GM12878 (cell line): ENCODE data around the gene MYO1D. TPM values are rescaled to one million over a fixed set of nuclear protein-coding genes. Genes with fewer than 3 reads are reported as not detected.

Experiments
- ATAC-seq: fragments of 200-7000 bp; cut with Tn5 transposase; 3 replicates; pipeline ENCODE4 v1.9.1; 2020; ENCODE audit warnings: mild to moderate bottlenecking, moderate library complexity
- BruUV-seq: library from RNA; stranded (reverse); fragments of 400-500 nt; replicated peaks from 2 replicates; lab custom pipeline; 2021; lab: Mats Ljungman, UMichigan
- CTCF ChIA-PET: fragments of 300-600 bp; sonication (Branson Sonifier 250); formaldehyde crosslinking; extraction: SDS; loops from one replicate; lab custom pipeline; 2021; ENCODE audit warnings: inconsistent platforms; lab: Yijun Ruan, JAX
- POLR2A ChIA-PET: fragments of 350-600 bp; formaldehyde crosslinking; extraction: SDS; loops from one replicate; lab custom pipeline; 2021; ENCODE audit warnings: inconsistent platforms; lab: Charles Lee
- RAD21 ChIA-PET: fragments of 300-600 bp; sonication (Branson Sonifier 250); formaldehyde crosslinking; loops from one replicate; lab custom pipeline; 2023; ENCODE audit warnings: antibody characterized with exemption; ENCODE audit not compliant: unreplicated experiment; lab: Charles Lee
- SMC1A ChIA-PET: fragments of 300-600 bp; sonication (Branson Sonifier 250); formaldehyde crosslinking; loops from one replicate; lab custom pipeline; 2023; ENCODE audit not compliant: unreplicated experiment, uncharacterized antibody; lab: Charles Lee
- DNase-seq: peaks from one replicate; pipeline ENCODE4 v3.0.0-alpha.2; 2011; ENCODE audit warnings: low read depth, low spot score
- FAIRE-seq: peaks from 3 replicates; lab custom pipeline; 2011; peaks lifted over from hg19 to GRCh38; lab: Jason Lieb, UNC
- H2AFZ ChIP-seq: 2 replicates; pipeline ENCODE4 v1.6.0; 2011; ENCODE audit warnings: low read depth, low read length, control low read depth; ENCODE audit not compliant: control insufficient read depth
- H3K27ac ChIP-seq: 2 replicates; pipeline ENCODE4 v1.5.1; 2011; ENCODE audit warnings: control low read depth; ENCODE audit not compliant: control insufficient read depth, insufficient read depth
- H3K27me3 ChIP-seq, 2 experiments: replicated peaks in 1 of 2; 2 replicates each; pipeline versions ENCODE4 v1.6.0 to v1.6.1; 2011; ENCODE audit warnings: low read length in 1 of 2; ENCODE audit not compliant: control insufficient read depth in 2 of 2, insufficient read depth in 2 of 2
- H3K36me3 ChIP-seq, 2 experiments: 2 replicates each; pipeline ENCODE4 v1.5.1; 2011; ENCODE audit warnings: low read length in 1 of 2; ENCODE audit not compliant: control insufficient read depth in 2 of 2, insufficient read depth in 2 of 2
- H3K4me1 ChIP-seq: 2 replicates; pipeline ENCODE4 v1.6.1; 2011; ENCODE audit warnings: mild to moderate bottlenecking, low read length, moderate library complexity, mixed read lengths; ENCODE audit not compliant: control insufficient read depth, insufficient read depth
- H3K4me2 ChIP-seq: 2 replicates; pipeline ENCODE4 v1.6.0; 2011; ENCODE audit warnings: control low read depth; ENCODE audit not compliant: control insufficient read depth, insufficient read depth
- H3K4me3 ChIP-seq: fragments of 200-600 bp; sonication (generic); 2 replicates; pipeline ENCODE4 v1.5.1; 2016
- H3K79me2 ChIP-seq: 2 replicates; pipeline ENCODE4 v1.6.0; 2011; ENCODE audit warnings: low read length; ENCODE audit not compliant: control insufficient read depth, insufficient read depth
- H3K9ac ChIP-seq: 2 replicates; pipeline ENCODE4 v1.8.0; 2011; ENCODE audit warnings: low read length, control low read depth, mixed read lengths; ENCODE audit not compliant: control insufficient read depth, insufficient read depth
- H3K9me3 ChIP-seq: replicated peaks from 3 replicates; pipeline ENCODE4 v1.5.1; 2011; ENCODE audit warnings: mild to moderate bottlenecking, low read length; ENCODE audit not compliant: control insufficient read depth, insufficient read depth
- H4K20me1 ChIP-seq: 2 replicates; pipeline ENCODE4 v1.6.0; 2011; ENCODE audit not compliant: control insufficient read depth, insufficient read depth
- CBX5 ChIP-seq: sonication (generic); IDR thresholded peaks from 2 replicates; pipeline ENCODE4 v1.6.1; 2016; ENCODE audit warnings: low read depth, moderate library complexity, mild to moderate bottlenecking, inconsistent platforms
- CEBPB ChIP-seq, 2 experiments: fragments of 150-350 bp in 1 of 2; IDR thresholded peaks; 2 replicates each; pipeline ENCODE4 v1.6.1; 2012 to 2014; ENCODE audit warnings: low read depth in 2 of 2, low read length in 2 of 2, borderline replicate concordance in 1 of 2, inconsistent platforms in 1 of 2
- KDM1A ChIP-seq: fragments of 200-600 bp; sonication (generic); IDR thresholded peaks from 2 replicates; pipeline ENCODE4 v1.6.1; 2016; ENCODE audit warnings: borderline replicate concordance
- MTA3 ChIP-seq: IDR thresholded peaks from 2 replicates; pipeline ENCODE4 v1.6.1; 2012; ENCODE audit warnings: low read length, inconsistent platforms, borderline replicate concordance
- WGBS: methylation state at CpG from one replicate; pipeline ENCODE4 v1.1.6; 2016; ENCODE audit warnings: low lambda C conversion rate; ENCODE audit not compliant: insufficient replicate concordance, insufficient coverage; ENCODE audit errors: missing lambda C conversion rate; 5-methylcytosine and 5-hydroxymethylcytosine counted together
- in situ Hi-C: fragments of 300-500 bp; cut with MboI; formaldehyde crosslinking; loops from 9 replicates; pipeline ENCODE4 v1.14.3; 2018; ENCODE audit warnings: mixed read lengths
- intact Hi-C: fragments of 100-400 bp; cut with micrococcal nuclease; formaldehyde crosslinking; loops from one replicate; pipeline ENCODE4 v1.14.2; 2022; ENCODE audit not compliant: unreplicated experiment
- polyA plus RNA-seq, 11 experiments: library from polyadenylated mRNA; depleted of rRNA in 4 of 11; unstranded in 6 of 11; stranded (reverse) in 5 of 11; fragments of >200 nt; fragmentation: Nextera tagmentation in 4 of 11; fragmentation: Illumina TruSeq in 1 of 11; extraction: Ambion mirVana in 4 of 11; extraction: Trizol in 1 of 11; gene quantifications; 1 replicate in 1 of 11; 2 replicates in 10 of 11; pipeline versions ENCODE4 v1.2.1 to v1.2.3, GENCODE V29; 2011 to 2016; ENCODE audit warnings: inconsistent platforms in 2 of 11, missing spikeins in 2 of 11, low read depth in 1 of 11
- total RNA-seq, 4 experiments: library from RNA; depleted of rRNA in 3 of 4; stranded (reverse); fragments of >200 nt in 3 of 4; fragmentation: Illumina TruSeq in 1 of 4; extraction: Trizol in 1 of 4; gene quantifications; 2 replicates each; pipeline versions ENCODE4 v1.2.1 to v1.2.3, GENCODE V29; 2013 to 2021

MYO1D gene
- total and polyA plus RNA-seq, 10 of the 15 experiments (the other 5 are each of a cell fraction or from before 2014, with no cell fraction given): 1.8 to 37.7 (median 25.4) TPM

- no peaks in the 10 kb centered on the region for H4K20me1 ChIP-seq
- no peaks in the 10 kb centered on the region for H3K9me3 ChIP-seq
- no peaks in the 10 kb centered on the region for H3K4me1 ChIP-seq
- ChIA-PET CTCF (interaction anchor here (1.2 to 13.7 kb wide), 4 partner anchors 10 to 90 kb away, joined by 3 to 335 read pairs (median 10); no protein-coding TSS in a partner anchor), RAD21 (interaction anchor here (1.0 to 2.9 kb wide), 5 partner anchors 8 to 87 kb away, joined by 3 to 11 read pairs (median 5); no protein-coding TSS in a partner anchor), SMC1A (interaction anchor here (1.1 to 14.6 kb wide), 5 partner anchors 11 to 90 kb away, joined by 3 to 248 read pairs (median 127); no protein-coding TSS in a partner anchor), POLR2A (interaction anchor here (1.0 kb wide), 1 partner anchor 45 kb away, joined by 3 read pairs; no protein-coding TSS in a partner anchor)
- H3K27me3 ChIP-seq: no peaks in the 10 kb centered on the region
- intact Hi-C loops: no loop called here
- DNase-seq: no peak
- no peaks in the 10 kb centered on the region for H3K36me3 ChIP-seq
- no peak overlapping the region for H3K27ac ChIP-seq
- peaks cover 2% of the 10 kb centered on the region; the same call in 1 of the 2 replicates for H3K79me2 ChIP-seq
- WGBS: 92% methylated on average over 3 of the region's 3 CpGs
- no peak overlapping the region for H3K4me2 ChIP-seq
- BruUV-seq: no TSS peak
- TF ChIP-seq CEBPB (IDR thresholded peaks at IDR 0.05; ENCODE audit: borderline replicate concordance in 1 of 2, low read depth in 2 of 2, low read length in 2 of 2) (no peak), CBX5 (no peak), KDM1A (no peak), MTA3 (no peak)
- TF ChIP-seq, all 136 proteins: peak for 0
- H3K4me3 ChIP-seq: no peak overlapping the region
- FAIRE-seq (no peak), ATAC-seq (no peak)
- H2AFZ ChIP-seq: no peak overlapping the region
- no peak overlapping the region for H3K9ac ChIP-seq
- in situ Hi-C loops: no loop called here
Measured at GRCh38 chr17:32870027-32870670, 6.8 kb downstream of the MYO1D start.
